PC-3 (cell line): ENCODE measurements around the gene CYP2F1. TPM values are rescaled to one million over a fixed set of nuclear protein-coding genes. Genes with fewer than 3 reads are reported as not detected.
"Not testable (repeated sequence)": the region's sequence is repeated elsewhere in the genome, so short reads cannot be mapped to it uniquely, and the experiment has no call there.

Experiments used
- ATAC-seq: fragments of 200-7000 bp; cut with Tn5 transposase; 2 replicates; pipeline ENCODE4 v1.9.1; 2020; ENCODE audit warnings: mild to moderate bottlenecking, moderate library complexity
- BruUV-seq: library from RNA; stranded (reverse); fragments of 400-500 nt; replicated peaks from 2 replicates; lab custom pipeline; 2021; lab: Mats Ljungman, UMichigan
- CTCF ChIA-PET: fragments of 300-600 bp; sonication (Branson Sonifier 250); formaldehyde crosslinking; loops from one replicate; lab custom pipeline; 2022; ENCODE audit warnings: antibody characterized with exemption; lab: Charles Lee
- POLR2A ChIA-PET: fragments of 300-600 bp; sonication (Branson Sonifier 250); formaldehyde crosslinking; loops from one replicate; lab custom pipeline; 2022; ENCODE audit warnings: antibody characterized with exemption; ENCODE audit not compliant: unreplicated experiment; lab: Charles Lee
- DNase-seq: peaks from one replicate; pipeline ENCODE4 v3.0.0-alpha.2; 2015
- H2AFZ ChIP-seq: fragments of 300-600 bp; sonication (generic); 2 replicates; pipeline ENCODE4 v1.6.0; 2016; ENCODE audit warnings: antibody characterized with exemption, low read length
- H3F3A ChIP-seq: fragments of 300-600 bp; sonication (generic); one replicate; pipeline ENCODE4 v1.6.0; 2017; ENCODE audit warnings: antibody characterized with exemption, low read length, control low read depth, mild to moderate bottlenecking; ENCODE audit not compliant: unreplicated experiment
- H3K27ac ChIP-seq: fragments of 300-600 bp; sonication (generic); 2 replicates; pipeline ENCODE4 v1.5.1; 2016; ENCODE audit warnings: mild to moderate bottlenecking, low read length
- H3K27me3 ChIP-seq: fragments of 300-600 bp; sonication (generic); 2 replicates; pipeline ENCODE4 v1.6.1; 2016; ENCODE audit warnings: low read length, mixed read lengths
- H3K36me3 ChIP-seq: fragments of 300-600 bp; sonication (generic); 2 replicates; pipeline ENCODE4 v1.6.1; 2016; ENCODE audit warnings: low read depth, mixed run types, low read length, mixed read lengths
- H3K4me1 ChIP-seq: fragments of 300-600 bp; sonication (generic); 2 replicates; pipeline ENCODE4 v1.5.1; 2016; ENCODE audit warnings: low read length; ENCODE audit not compliant: insufficient read depth
- H3K4me2 ChIP-seq: fragments of 300-600 bp; sonication (generic); 2 replicates; pipeline ENCODE4 v1.6.0; 2016; ENCODE audit warnings: low read length
- H3K4me3 ChIP-seq: fragments of 300-600 bp; sonication (generic); 2 replicates; pipeline ENCODE4 v1.5.1; 2016; ENCODE audit warnings: mild to moderate bottlenecking, low read length, mixed read lengths
- H3K79me2 ChIP-seq: fragments of 300-600 bp; sonication (generic); 2 replicates; pipeline ENCODE4 v1.6.1; 2017; ENCODE audit warnings: low read length, mixed read lengths
- H3K9ac ChIP-seq: fragments of 300-600 bp; sonication (generic); 2 replicates; pipeline ENCODE4 v1.6.0; 2016; ENCODE audit warnings: mild to moderate bottlenecking, low read length
- H3K9me2 ChIP-seq: fragments of 300-600 bp; sonication (generic); replicated peaks from 2 replicates; pipeline ENCODE4 v1.6.1; 2016; ENCODE audit warnings: mixed run types, low read length, mixed read lengths
- H3K9me3 ChIP-seq: fragments of 300-600 bp; sonication (generic); 2 replicates; pipeline ENCODE4 v1.6.1; 2016; ENCODE audit warnings: low read length, mixed read lengths
- H4K20me1 ChIP-seq: fragments of 300-600 bp; sonication (generic); 2 replicates; pipeline ENCODE4 v1.6.1; 2016; ENCODE audit warnings: low read length, mixed read lengths
- EZH2 ChIP-seq: fragments of 300-600 bp; sonication (generic); IDR thresholded peaks from one replicate; pipeline ENCODE4 v1.6.1; 2017; ENCODE audit warnings: antibody characterized with exemption, mild to moderate bottlenecking, low read length; ENCODE audit not compliant: unreplicated experiment
- EZH2phosphoT487 ChIP-seq: fragments of 300-600 bp; sonication (generic); IDR thresholded peaks from 2 replicates; pipeline ENCODE4 v1.6.1; 2018; ENCODE audit warnings: mild to moderate bottlenecking, antibody characterized with exemption, low read length, borderline replicate concordance
- intact Hi-C: fragments of 100-400 bp; cut with micrococcal nuclease; formaldehyde crosslinking; loops from 2 replicates; pipeline ENCODE4 v1.9.0; 2023
- total RNA-seq: library from RNA; depleted of rRNA; stranded (reverse); fragments of >200 nt; gene quantifications from 2 replicates; pipeline ENCODE4 v1.2.3, GENCODE V29; 2014
- TF ChIP-seq, protein P1 (sequence below): fragments of 300-600 bp; sonication (generic); conservative IDR thresholded peaks from 2 replicates; pipeline ENCODE4 v1.5.1; 2017; ENCODE audit warnings: antibody characterized with exemption, low read depth, mild to moderate bottlenecking, low read length

Gene CYP2F1
- total RNA-seq, 1 experiment from 2014 or later, result not detected

DNA sequence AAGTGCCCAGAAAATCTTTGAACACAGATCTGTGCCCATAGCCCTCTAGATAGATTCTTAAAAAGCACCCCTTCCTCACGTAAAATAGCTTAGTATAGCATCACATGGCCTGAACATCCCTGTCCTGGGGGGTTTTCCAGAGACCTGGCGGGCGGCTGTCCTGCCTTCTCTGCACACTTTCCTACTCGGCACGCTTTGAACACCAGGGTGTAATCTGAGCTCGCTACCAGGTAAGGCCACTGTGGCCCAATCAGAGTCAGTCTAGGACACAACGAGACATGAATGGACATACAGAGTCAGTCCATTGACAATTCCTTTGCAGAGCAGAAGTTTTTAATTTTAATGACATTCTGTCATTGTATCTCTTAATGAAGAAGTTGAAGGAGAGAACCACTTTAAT lies 17.9 kb upstream of the CYP2F1 start:
- no peaks in the 10 kb centered on the region for H3K4me1 ChIP-seq
- no peak overlapping the region for H3K4me3 ChIP-seq
- H3K79me2 ChIP-seq, result no peaks in the 10 kb centered on the region
- H3K36me3 ChIP-seq, result no peaks in the 10 kb centered on the region
- no peak for ATAC-seq
- intact Hi-C loops, result no loop called here
- H3K9ac ChIP-seq, result no peak overlapping the region
- BruUV-seq, result no TSS peak
- no peak overlapping the region for H3K27ac ChIP-seq
- no peak for TF ChIP-seq EZH2phosphoT487
- TF ChIP-seq EZH2, result no peak
- TF ChIP-seq, protein P1, sequence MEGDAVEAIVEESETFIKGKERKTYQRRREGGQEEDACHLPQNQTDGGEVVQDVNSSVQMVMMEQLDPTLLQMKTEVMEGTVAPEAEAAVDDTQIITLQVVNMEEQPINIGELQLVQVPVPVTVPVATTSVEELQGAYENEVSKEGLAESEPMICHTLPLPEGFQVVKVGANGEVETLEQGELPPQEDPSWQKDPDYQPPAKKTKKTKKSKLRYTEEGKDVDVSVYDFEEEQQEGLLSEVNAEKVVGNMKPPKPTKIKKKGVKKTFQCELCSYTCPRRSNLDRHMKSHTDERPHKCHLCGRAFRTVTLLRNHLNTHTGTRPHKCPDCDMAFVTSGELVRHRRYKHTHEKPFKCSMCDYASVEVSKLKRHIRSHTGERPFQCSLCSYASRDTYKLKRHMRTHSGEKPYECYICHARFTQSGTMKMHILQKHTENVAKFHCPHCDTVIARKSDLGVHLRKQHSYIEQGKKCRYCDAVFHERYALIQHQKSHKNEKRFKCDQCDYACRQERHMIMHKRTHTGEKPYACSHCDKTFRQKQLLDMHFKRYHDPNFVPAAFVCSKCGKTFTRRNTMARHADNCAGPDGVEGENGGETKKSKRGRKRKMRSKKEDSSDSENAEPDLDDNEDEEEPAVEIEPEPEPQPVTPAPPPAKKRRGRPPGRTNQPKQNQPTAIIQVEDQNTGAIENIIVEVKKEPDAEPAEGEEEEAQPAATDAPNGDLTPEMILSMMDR, result no peak
- no peaks in the 10 kb centered on the region for H3K9me2 ChIP-seq
- H3K9me3 ChIP-seq, result no peaks in the 10 kb centered on the region
- no peak overlapping the region for H2AFZ ChIP-seq
- no peak for DNase-seq
- CTCF ChIA-PET, result no interaction called here
- POLR2A ChIA-PET, result no interaction called here
- no peaks in the 10 kb centered on the region for H3K27me3 ChIP-seq
- H3F3A ChIP-seq, result no peaks in the 10 kb centered on the region
- no peaks in the 10 kb centered on the region for H4K20me1 ChIP-seq
- no peak overlapping the region for H3K4me2 ChIP-seq

DNA sequence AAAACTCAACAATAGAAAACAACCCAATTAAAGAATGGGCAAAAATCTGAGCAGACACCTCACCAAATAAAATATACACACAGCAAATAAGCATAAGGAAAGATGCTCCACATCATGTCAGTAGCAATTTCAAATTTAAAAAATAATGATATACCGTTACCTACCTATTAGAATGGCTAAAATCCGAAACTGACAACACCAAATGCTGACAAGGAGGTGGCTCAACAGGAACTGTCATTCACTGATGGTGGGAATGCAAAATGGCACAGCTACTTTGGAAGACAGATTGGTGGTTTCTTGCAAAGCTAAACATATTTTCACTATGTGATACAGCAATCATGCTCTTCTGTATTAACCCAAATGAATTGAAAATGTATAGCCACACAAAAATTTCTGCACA lies 16.9 kb upstream of the CYP2F1 start:
- Histone ChIP-seq H2AFZ (no peak overlapping the region), H3K36me3 (no peaks in the 10 kb centered on the region), H3F3A (no peaks in the 10 kb centered on the region), H3K4me3 (no peak overlapping the region), H3K9me3 (no peaks in the 10 kb centered on the region), H3K4me2 (no peak overlapping the region), H3K27me3 (no peaks in the 10 kb centered on the region), H3K9ac (no peak overlapping the region), H3K4me1 (no peaks in the 10 kb centered on the region), H3K9me2 (no peaks in the 10 kb centered on the region), H3K27ac (no peak overlapping the region), H4K20me1 (no peaks in the 10 kb centered on the region), H3K79me2 (no peaks in the 10 kb centered on the region)
- no peak for TF ChIP-seq EZH2
- TF ChIP-seq, protein P1, result no peak
- TF ChIP-seq EZH2phosphoT487, result no peak
- ATAC-seq (no peak), DNase-seq (no peak)
- CTCF ChIA-PET, result no interaction called here
- no TSS peak for BruUV-seq
- intact Hi-C loops, result no loop called here
- POLR2A ChIA-PET, result no interaction called here

DNA sequence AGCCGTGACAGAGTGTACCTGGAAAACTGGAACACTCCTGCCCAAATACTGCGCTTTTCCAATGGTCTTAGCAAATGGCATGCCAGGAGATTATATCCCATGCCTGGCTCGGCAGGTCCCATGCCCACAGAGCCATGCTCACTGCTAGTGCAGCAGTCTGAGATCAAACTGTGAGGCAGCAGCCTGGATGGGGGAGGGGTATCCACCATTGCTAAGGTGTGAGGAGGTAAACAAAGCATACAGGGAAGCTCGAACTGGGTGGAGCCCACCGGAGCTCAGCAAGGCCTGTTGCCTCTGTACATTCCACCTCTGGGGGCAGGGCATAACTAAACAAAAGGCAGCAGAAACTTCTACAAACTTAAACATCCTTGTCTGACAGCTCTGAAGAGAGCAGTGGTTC lies 15.5 kb upstream of the CYP2F1 start:
- Histone ChIP-seq H3K36me3 (no peaks in the 10 kb centered on the region), H2AFZ (no peak overlapping the region), H3K79me2 (no peaks in the 10 kb centered on the region), H3K4me3 (no peak overlapping the region), H3K4me1 (no peaks in the 10 kb centered on the region), H3K9ac (no peak overlapping the region), H3F3A (no peaks in the 10 kb centered on the region), H3K9me2 (no peaks in the 10 kb centered on the region), H3K4me2 (no peak overlapping the region), H4K20me1 (no peaks in the 10 kb centered on the region), H3K27ac (no peak overlapping the region), H3K27me3 (no peaks in the 10 kb centered on the region), H3K9me3 (no peaks in the 10 kb centered on the region)
- intact Hi-C loops, result no loop called here
- no TSS peak for BruUV-seq
- TF ChIP-seq EZH2phosphoT487 (no peak), EZH2 (no peak)
- TF ChIP-seq, protein P1, result no peak
- POLR2A ChIA-PET, result no interaction called here
- CTCF ChIA-PET, result no interaction called here
- ATAC-seq (no peak), DNase-seq (no peak)

DNA sequence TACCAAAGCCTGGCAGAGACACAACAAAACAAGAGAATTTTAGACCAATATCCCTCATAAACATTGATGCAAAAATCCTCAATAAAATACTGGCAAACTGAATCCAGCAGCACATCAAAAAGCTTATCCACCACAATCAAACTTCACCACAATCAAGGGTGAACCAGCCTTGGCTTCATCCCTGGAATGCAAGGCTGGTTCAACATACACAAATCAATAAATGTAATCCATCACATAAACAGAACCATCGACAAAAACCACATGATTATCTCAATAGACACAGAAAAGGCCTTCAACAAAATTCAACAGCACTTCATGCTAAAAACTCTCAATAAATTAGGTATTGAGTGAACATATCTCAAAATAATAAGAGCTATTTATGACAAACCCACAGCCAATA lies 12.0 kb upstream of the CYP2F1 start:
- H3K9me2 ChIP-seq, H4K20me1 ChIP-seq, H3K4me2 ChIP-seq, POLR2A ChIA-PET, H3K9ac ChIP-seq, H3K27me3 ChIP-seq, ATAC-seq, H3K4me1 ChIP-seq, H3K4me3 ChIP-seq, CTCF ChIA-PET, DNase-seq, intact Hi-C loops, H3K36me3 ChIP-seq, H3K9me3 ChIP-seq, H3K79me2 ChIP-seq, H2AFZ ChIP-seq, BruUV-seq, H3K27ac ChIP-seq, H3F3A ChIP-seq: not testable (repeated sequence)
